Heart right ventricle (tissue), 16 donors: ENCODE results near the gene GOLM1. TPM values are rescaled to one million over a fixed set of nuclear protein-coding genes. Genes with fewer than 3 reads are reported as not detected.
"Not testable (repeated sequence)": the region's sequence is repeated elsewhere in the genome, so short reads cannot be mapped to it uniquely, and the experiment has no call there.

Source experiments
- ATAC-seq, 8 donors: fragments of 200-7000 bp; cut with Tn5 transposase; one replicate each; pipeline ENCODE4 v1.9.1; 2020; ENCODE audit warnings: mild to moderate bottlenecking in 8 of 8, moderate library complexity in 8 of 8, moderate number of reproducible peaks in 1 of 8
- DNase-seq, 2 donors: peaks; one replicate each; pipeline ENCODE4 v3.0.0-alpha.2; 2020
- H3K27ac ChIP-seq, 10 donors: fragments of 200-600 bp; sonication (generic) in 2 of 10; one replicate each; pipeline versions ENCODE4 v1.5.0 to v1.8.0; 2020 to 2022; ENCODE audit warnings: mild to moderate bottlenecking in 3 of 10
- H3K27me3 ChIP-seq, 7 donors: fragments of 200-600 bp; one replicate each; pipeline ENCODE4 v1.8.0; 2021 to 2022; ENCODE audit warnings: mild to moderate bottlenecking in 2 of 7
- H3K36me3 ChIP-seq, 9 donors: fragments of 200-600 bp; sonication (generic) in 1 of 9; one replicate each; pipeline versions ENCODE4 v1.5.0 to v1.8.0; 2020 to 2022; ENCODE audit warnings: mild to moderate bottlenecking in 2 of 9
- H3K4me1 ChIP-seq, 9 donors: fragments of 200-600 bp; sonication (generic) in 1 of 9; one replicate each; pipeline versions ENCODE4 v1.5.0 to v1.8.0; 2020 to 2022; ENCODE audit warnings: mild to moderate bottlenecking in 4 of 9
- H3K4me3 ChIP-seq, 10 donors: fragments of 200-600 bp; sonication (generic) in 2 of 10; one replicate each; pipeline versions ENCODE4 v1.5.0 to v1.8.0; 2020 to 2022; ENCODE audit warnings: mild to moderate bottlenecking in 7 of 10, moderate library complexity in 2 of 10
- H3K9me3 ChIP-seq, 11 donors: fragments of 200-600 bp in 10 of 11; sonication (generic) in 2 of 11; one replicate each; pipeline versions ENCODE4 v1.5.0 to v1.8.0; 2013 to 2022; ENCODE audit warnings: mild to moderate bottlenecking in 2 of 11, control low read depth in 1 of 11, moderate library complexity in 1 of 11
- CTCF ChIP-seq, 9 donors: fragments of 200-600 bp; sonication (generic) in 2 of 9; IDR thresholded peaks; one replicate each; pipeline versions ENCODE4 v1.5.0 to v1.8.0; 2021 to 2022; ENCODE audit warnings: antibody characterized with exemption in 9 of 9, mild to moderate bottlenecking in 5 of 9, moderate library complexity in 1 of 9
- WGBS, 2 donors: extraction: QIAGEN DNeasy Blood & Tissue Kit; methylation state at CpG; one replicate each; pipeline ENCODE4 v1.1.7; 2013; ENCODE audit warnings: inconsistent platforms in 1 of 2; 5-methylcytosine and 5-hydroxymethylcytosine counted together
- intact Hi-C, 10 donors: fragments of 100-400 bp; cut with DNase I; formaldehyde crosslinking; loops; one replicate each; pipeline versions ENCODE4 v1.11.1 to v1.14.2; 2022
- long read RNA-seq, 3 donors: library from polyadenylated mRNA; unstranded; transcript quantifications; one replicate each; pipeline ENCODE4 v2.0.0, GENCODE V29; 2020 to 2021
- polyA plus RNA-seq, 2 donors: library from polyadenylated mRNA; stranded (reverse); fragments of 200-250 nt; gene quantifications; one replicate each; pipeline ENCODE4 v1.2.3, GENCODE V29; 2013
- total RNA-seq, 10 donors: library from RNA; stranded (reverse); fragmentation: NEBNext Ultra II Directional in 3 of 10; extraction: Animal tissue kit (Norgen Biotek cat#: 25700) in 3 of 10; gene quantifications; one replicate each; pipeline versions ENCODE4 v1.2.1 to v1.2.4, GENCODE V29; 2021 to 2023
- donor health status: Arrhythmogenic right ventricular cardiomyopathy.
- donor health status: ischemic (EF 13 %, LVEDD 7.1; RV severe dilation, severe dysfunction).
- donor health status: healthy with polysubstance abuse.
- donor health status: DM: no; HTN: yes; CAD: no.
- donor health status: DM: no; HTN: no; CAD: no.
- donor health status: ischemic (EF 25% LVEDD 6.9; RV normal size, moderate dysfunction).
- donor health status: ischemic (EF 25% LVEDD 5.7; RV mildly dilated, moderate dysfunction).
- donor health status: healthy.
- donor health status: DM: yes; HTN: yes; CAD: no.
- donor health status: Ischemic cardiomyopathy.
- donor health status: ischemic (EF 35%, LVEDD 5.7; RV mildly dilated, moderate dysfunction).
- donor health status: nonischemic (EF 11% LVEDD 7.7; RV severe dilation, severe dysfunction).
- donor health status: DM: yes; HTN: yes; CAD: no.
- donor health status: PGD.
- donor health status: ischemic (EF 29% LVEDD 5.4; RV normal size, mild dysfunction).
- donor health status: nonischemic (EF 23%, LVEDD 6.1; RV moderate dilation, normal function).

Gene GOLM1
- total RNA-seq, result 10 to 100 TPM in 1 of 10 donors, 1 to 10 TPM in 9; 2.3 to 15.0 (median 4.1) TPM
- polyA plus RNA-seq, result 1 to 10 TPM; 3.5 to 6.5 TPM
- long read RNA-seq, donor 1, transcript GOLM1-203 (10 exons, 3,046 nt), result major isoform, 10 of 11 reads
- long read RNA-seq, donor 1, partial matches to known transcripts, result 0 of 11 reads
- long read RNA-seq, donor 1, other reads (novel, unspliced or antisense), result 0 of 11 reads
- long read RNA-seq, donor 2, transcript GOLM1-203 (10 exons, 3,046 nt), result major isoform, 6 of 7 reads
- long read RNA-seq, donor 2, partial matches to known transcripts, result 0 of 7 reads
- long read RNA-seq, donor 2, other reads (novel, unspliced or antisense), result 0 of 7 reads
- long read RNA-seq, donor 3, transcript GOLM1-202 (10 exons, 3,022 nt), result major isoform, 6 of 8 reads
- long read RNA-seq, donor 3, partial matches to known transcripts, result 1 of 8 reads
- long read RNA-seq, donor 3, other reads (novel, unspliced or antisense), result 1 of 8 reads

GRCh38 chr9:86098824-86099700, at the start of gene GOLM1:
Gene GOLM1, minus strand, starts transcription at chr9:86099558. Its CDS starts 20,238 bp downstream, at chr9:86079320.
- H3K4me1 ChIP-seq, result peaks cover 3 to 23% (median 10%) of the 10 kb centered on the region in 9 donors
- DNase-seq, result peak; percentile 16 to 52
- peak; percentile 71 to 93 (median 81) for ATAC-seq
- H3K9me3 ChIP-seq, result no peaks in the 10 kb centered on the region
- H3K27me3 ChIP-seq, result peaks cover 0 to 36% (median 0%) of the 10 kb centered on the region in 7 donors
- no peaks in the 10 kb centered on the region for H3K36me3 ChIP-seq
- TF ChIP-seq CTCF (IDR thresholded peaks at IDR 0.05), result peak in 4 of 9 donors; percentile 14 to 29 (median 28)
- peak within 1 kb of the TSS; percentile 15 to 83 (median 74) for H3K27ac ChIP-seq
- intact Hi-C loops, result no loop called here
- WGBS, 2 donors, result 1% methylated on average over 99 to 125 of the region's 125 CpGs
- H3K4me3 ChIP-seq, result peak within 1 kb of the TSS; percentile 64 to 93 (median 78)

GRCh38 chr9:86146671-86147070, 47.3 kb upstream of the GOLM1 start:
- H3K27ac ChIP-seq, H3K36me3 ChIP-seq, H3K4me1 ChIP-seq, intact Hi-C loops, H3K4me3 ChIP-seq, ATAC-seq, DNase-seq, H3K27me3 ChIP-seq: not testable (repeated sequence)
- peaks cover 0 to 16% (median 0%) of the 10 kb centered on the region in 11 donors for H3K9me3 ChIP-seq
- WGBS, 2 donors, result 87 to 93% methylated on average over 4 of the region's 4 CpGs

- H3K36me3 ChIP-seq, H3K4me1 ChIP-seq, H3K27ac ChIP-seq, intact Hi-C loops, H3K27me3 ChIP-seq, DNase-seq, H3K4me3 ChIP-seq, ATAC-seq: not testable (repeated sequence)
- 76 to 100% methylated on average over 1 of the region's 1 CpG for WGBS, 2 donors
- peaks cover 0 to 16% (median 0%) of the 10 kb centered on the region in 11 donors for H3K9me3 ChIP-seq
Measured at GRCh38 chr9:86145960-86146359, 46.6 kb upstream of the GOLM1 start.

- no peak for TF ChIP-seq CTCF (IDR thresholded peaks at IDR 0.05)
- intact Hi-C loops, result no loop called here
- Histone ChIP-seq H3K9me3 (peaks cover 0 to 15% (median 0%) of the 10 kb centered on the region in 11 donors), H3K4me1 (no peaks in the 10 kb centered on the region), H3K27ac (no peak overlapping the region), H3K4me3 (no peak overlapping the region), H3K36me3 (no peaks in the 10 kb centered on the region), H3K27me3 (no peaks in the 10 kb centered on the region)
- WGBS, 2 donors, result 85 to 93% methylated on average over 2 of the region's 2 CpGs
- DNase-seq (no peak), ATAC-seq (no peak)
Measured at GRCh38 chr9:86142973-86143372, 43.6 kb upstream of the GOLM1 start.

GRCh38 chr9:86141843-86142242, 42.5 kb upstream of the GOLM1 start:
- no peak for DNase-seq
- Histone ChIP-seq H3K9me3 (peaks cover 0 to 14% (median 0%) of the 10 kb centered on the region in 11 donors), H3K4me3 (no peak overlapping the region), H3K27me3 (no peaks in the 10 kb centered on the region), H3K36me3 (no peaks in the 10 kb centered on the region), H3K27ac (no peak overlapping the region), H3K4me1 (no peaks in the 10 kb centered on the region)
- intact Hi-C loops, result no loop called here
- TF ChIP-seq CTCF (IDR thresholded peaks at IDR 0.05), result no peak
- WGBS, 2 donors, result 77 to 87% methylated on average over 3 of the region's 3 CpGs
- no peak for ATAC-seq
